Erythroblast (primary cell): Measurements from ENCODE around the gene SLX4IP.

ENCODE experiments used
- GATA1 ChIP-seq: IDR thresholded peaks from 2 replicates; pipeline ENCODE4 v1.6.1; 2011; ENCODE audit warnings: low read depth, mild to moderate bottlenecking, control low read depth, low read length, moderate library complexity
- POLR2A ChIP-seq: IDR thresholded peaks from 2 replicates; pipeline ENCODE4 v1.6.1; 2011; ENCODE audit warnings: mild to moderate bottlenecking, low read length

GRCh38 chr20:10478205-10478604 is 43.1 kb downstream of the SLX4IP start:
- TF ChIP-seq POLR2A (no peak), GATA1 (no peak)
